ENCODE data around the gene BCL7A.

- TF ChIP-seq SIN3A (IDR thresholded peaks at IDR 0.05; ENCODE audit: borderline replicate concordance, insufficient read depth, low read length), result no peak
- no peak for TF ChIP-seq TAF1 (IDR thresholded peaks at IDR 0.05; ENCODE audit: borderline replicate concordance, insufficient read depth, low read length)
- no peak for TF ChIP-seq POLR2AphosphoS5 (IDR thresholded peaks at IDR 0.05; ENCODE audit: low read depth, low read length)
- TF ChIP-seq, protein P1, sequence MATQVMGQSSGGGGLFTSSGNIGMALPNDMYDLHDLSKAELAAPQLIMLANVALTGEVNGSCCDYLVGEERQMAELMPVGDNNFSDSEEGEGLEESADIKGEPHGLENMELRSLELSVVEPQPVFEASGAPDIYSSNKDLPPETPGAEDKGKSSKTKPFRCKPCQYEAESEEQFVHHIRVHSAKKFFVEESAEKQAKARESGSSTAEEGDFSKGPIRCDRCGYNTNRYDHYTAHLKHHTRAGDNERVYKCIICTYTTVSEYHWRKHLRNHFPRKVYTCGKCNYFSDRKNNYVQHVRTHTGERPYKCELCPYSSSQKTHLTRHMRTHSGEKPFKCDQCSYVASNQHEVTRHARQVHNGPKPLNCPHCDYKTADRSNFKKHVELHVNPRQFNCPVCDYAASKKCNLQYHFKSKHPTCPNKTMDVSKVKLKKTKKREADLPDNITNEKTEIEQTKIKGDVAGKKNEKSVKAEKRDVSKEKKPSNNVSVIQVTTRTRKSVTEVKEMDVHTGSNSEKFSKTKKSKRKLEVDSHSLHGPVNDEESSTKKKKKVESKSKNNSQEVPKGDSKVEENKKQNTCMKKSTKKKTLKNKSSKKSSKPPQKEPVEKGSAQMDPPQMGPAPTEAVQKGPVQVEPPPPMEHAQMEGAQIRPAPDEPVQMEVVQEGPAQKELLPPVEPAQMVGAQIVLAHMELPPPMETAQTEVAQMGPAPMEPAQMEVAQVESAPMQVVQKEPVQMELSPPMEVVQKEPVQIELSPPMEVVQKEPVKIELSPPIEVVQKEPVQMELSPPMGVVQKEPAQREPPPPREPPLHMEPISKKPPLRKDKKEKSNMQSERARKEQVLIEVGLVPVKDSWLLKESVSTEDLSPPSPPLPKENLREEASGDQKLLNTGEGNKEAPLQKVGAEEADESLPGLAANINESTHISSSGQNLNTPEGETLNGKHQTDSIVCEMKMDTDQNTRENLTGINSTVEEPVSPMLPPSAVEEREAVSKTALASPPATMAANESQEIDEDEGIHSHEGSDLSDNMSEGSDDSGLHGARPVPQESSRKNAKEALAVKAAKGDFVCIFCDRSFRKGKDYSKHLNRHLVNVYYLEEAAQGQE (IDR thresholded peaks at IDR 0.05; ENCODE audit: insufficient read depth in 1 of 2, low read depth in 2 of 2, low read length in 2 of 2), result no peak
- TF ChIP-seq FOXP2 (optimal IDR thresholded peaks at IDR 0.05; ENCODE audit: borderline replicate concordance, extremely low read depth, extremely low read length, insufficient read depth), result no peak
These were observed 38.0 kb upstream of the BCL7A start for GRCh38 chr12:121983536-121984210.
